Uterus (tissue), 4 donors: ENCODE measurements around the gene AKNA. TPM values are rescaled to one million over a fixed set of nuclear protein-coding genes. Genes with fewer than 3 reads are reported as not detected.
A peak's percentile ranks its signal among the peaks of the same experiment; 100 is the strongest.

Source experiments
- DNase-seq, 2 donors: peaks; one replicate each; pipeline ENCODE4 v3.0.0-alpha.2; 2019 to 2020
- H3K27ac ChIP-seq, 2 donors: fragments of 200-600 bp; sonication (generic); 1 replicate in 1 of 2; 2 replicates in 1 of 2; pipeline ENCODE4 v1.5.1; 2016 to 2018
- H3K27me3 ChIP-seq, 2 donors: fragments of 200-600 bp; sonication (generic); one replicate each; pipeline ENCODE4 v1.5.1; 2018 to 2019; ENCODE audit warnings: control low read depth in 1 of 2
- H3K36me3 ChIP-seq, 2 donors: fragments of 200-600 bp; sonication (generic); one replicate each; pipeline ENCODE4 v1.5.1; 2019; ENCODE audit warnings: control low read depth in 1 of 2
- H3K4me1 ChIP-seq, 2 donors: fragments of 200-600 bp; sonication (generic); one replicate each; pipeline ENCODE4 v1.5.1; 2018 to 2019; ENCODE audit warnings: control low read depth in 1 of 2
- H3K4me3 ChIP-seq, 2 donors: fragments of 200-600 bp; sonication (generic); 1 replicate in 1 of 2; 2 replicates in 1 of 2; pipeline ENCODE4 v1.5.1; 2018 to 2019; ENCODE audit warnings: mild to moderate bottlenecking in 1 of 2
- H3K9me3 ChIP-seq, 2 donors: fragments of 200-600 bp; sonication (generic); one replicate each; pipeline ENCODE4 v1.5.1; 2019; ENCODE audit warnings: control low read depth in 1 of 2
- CTCF ChIP-seq, 4 experiments: fragments of 200-600 bp in 2 of 4; fragments of 450-650 bp in 2 of 4; sonication (generic) in 2 of 4; IDR thresholded peaks; one replicate each; pipeline ENCODE4 v1.5.1; 2016 to 2019; ENCODE audit warnings: antibody characterized with exemption in 4 of 4, mild to moderate bottlenecking in 2 of 4, moderate library complexity in 1 of 4
- POLR2A ChIP-seq, 2 donors: fragments of 450-650 bp; IDR thresholded peaks; one replicate each; pipeline ENCODE4 v1.6.1; 2016; ENCODE audit warnings: antibody characterized with exemption in 2 of 2, mild to moderate bottlenecking in 1 of 2, moderate library complexity in 1 of 2
- intact Hi-C: fragments of 100-400 bp; cut with DNase I; formaldehyde crosslinking; loops from one replicate; pipeline ENCODE4 v1.15.1; 2023; ENCODE audit warnings: low total_unique reads
- total RNA-seq, 4 donors: library from RNA; depleted of rRNA in 3 of 4; stranded (reverse); fragments of >200 nt in 3 of 4; gene quantifications; one replicate each; pipeline versions ENCODE4 v1.1.0 to v1.2.4, GENCODE V29; 2014 to 2023
- donor health status: DM: yes; HTN: yes; CAD: no.

Gene AKNA
- total RNA-seq, 4 donors from 2014 or later: 24.1 to 123 (median 34.3) TPM

- no peak for TF ChIP-seq CTCF (IDR thresholded peaks at IDR 0.05)
- no peak for TF ChIP-seq POLR2A (IDR thresholded peaks at IDR 0.05)
- no peak for DNase-seq
- intact Hi-C loops: no loop called here
- H3K9me3 ChIP-seq: no peaks in the 10 kb centered on the region
- H3K4me3 ChIP-seq: no peak overlapping the region
- H3K4me1 ChIP-seq: peaks cover 5 to 32% of the 10 kb centered on the region in 2 donors
- H3K27ac ChIP-seq: peak overlapping the region in 1 of 2 donors; percentile 37
- no peaks in the 10 kb centered on the region for H3K27me3 ChIP-seq
- no peaks in the 10 kb centered on the region for H3K36me3 ChIP-seq
Measured at GRCh38 chr9:114374936-114375335, 12.8 kb downstream of the AKNA start.

- Histone ChIP-seq H3K4me3 (no peak overlapping the region), H3K27me3 (no peaks in the 10 kb centered on the region), H3K9me3 (no peaks in the 10 kb centered on the region), H3K27ac (peak overlapping the region; percentile 79 to 80), H3K36me3 (no peaks in the 10 kb centered on the region), H3K4me1 (peaks cover 5 to 27% of the 10 kb centered on the region in 2 donors)
- no peak for DNase-seq
- intact Hi-C loops: no loop called here
- TF ChIP-seq POLR2A (IDR thresholded peaks at IDR 0.05) (no peak), CTCF (IDR thresholded peaks at IDR 0.05) (no peak)
Measured at GRCh38 chr9:114373960-114374730, 13.6 kb downstream of the AKNA start.

GRCh38 chr9:114372921-114373448, 14.8 kb downstream of the AKNA start:
- H3K36me3 ChIP-seq: no peaks in the 10 kb centered on the region
- peak overlapping the region; percentile 79 to 80 for H3K27ac ChIP-seq
- no peak for TF ChIP-seq CTCF (IDR thresholded peaks at IDR 0.05)
- no peak for TF ChIP-seq POLR2A (IDR thresholded peaks at IDR 0.05)
- no peaks in the 10 kb centered on the region for H3K27me3 ChIP-seq
- no peak for DNase-seq
- no peaks in the 10 kb centered on the region for H3K9me3 ChIP-seq
- intact Hi-C loops: no loop called here
- H3K4me3 ChIP-seq: no peak overlapping the region
- peaks cover 5 to 23% of the 10 kb centered on the region in 2 donors for H3K4me1 ChIP-seq

GRCh38 chr9:114371973-114372917, 15.5 kb downstream of the AKNA start:
- H3K27ac ChIP-seq: peak overlapping the region; percentile 79 to 80
- H3K4me1 ChIP-seq: peaks cover 5 to 23% of the 10 kb centered on the region in 2 donors
- no peaks in the 10 kb centered on the region for H3K27me3 ChIP-seq
- intact Hi-C loops: no loop called here
- peak; percentile 74 to 76 for DNase-seq
- H3K36me3 ChIP-seq: no peaks in the 10 kb centered on the region
- no peak overlapping the region for H3K4me3 ChIP-seq
- TF ChIP-seq CTCF (IDR thresholded peaks at IDR 0.05) (no peak), POLR2A (IDR thresholded peaks at IDR 0.05) (no peak)
- no peaks in the 10 kb centered on the region for H3K9me3 ChIP-seq
